ENCODE results near the gene TRIP6.
"Not testable (repeated sequence)": the region's sequence is repeated elsewhere in the genome, so short reads cannot be mapped to it uniquely, and the experiment has no call there.

Gene TRIP6

DNA sequence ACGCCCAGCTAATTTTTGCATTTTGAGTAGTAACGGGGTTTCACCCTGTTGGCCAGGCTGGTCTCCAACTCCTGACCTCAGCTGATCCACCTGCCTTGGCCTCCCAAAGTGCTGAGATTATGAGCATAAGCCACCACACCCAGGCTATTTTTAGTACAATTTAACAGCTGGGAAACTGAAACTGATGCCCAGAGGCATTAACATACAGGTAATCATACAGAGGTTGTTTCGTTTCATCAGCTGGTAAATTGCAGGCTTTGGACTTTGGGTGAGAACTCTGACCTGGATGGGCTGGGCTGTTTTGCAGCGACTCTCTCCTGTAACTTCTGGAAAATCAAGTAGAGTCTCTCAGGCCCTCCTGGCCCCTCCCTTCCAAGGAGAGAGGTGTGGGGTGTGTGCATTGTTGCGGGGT, 34.7 kb downstream of the TRIP6 start:
- TF ChIP-seq, protein P1, sequence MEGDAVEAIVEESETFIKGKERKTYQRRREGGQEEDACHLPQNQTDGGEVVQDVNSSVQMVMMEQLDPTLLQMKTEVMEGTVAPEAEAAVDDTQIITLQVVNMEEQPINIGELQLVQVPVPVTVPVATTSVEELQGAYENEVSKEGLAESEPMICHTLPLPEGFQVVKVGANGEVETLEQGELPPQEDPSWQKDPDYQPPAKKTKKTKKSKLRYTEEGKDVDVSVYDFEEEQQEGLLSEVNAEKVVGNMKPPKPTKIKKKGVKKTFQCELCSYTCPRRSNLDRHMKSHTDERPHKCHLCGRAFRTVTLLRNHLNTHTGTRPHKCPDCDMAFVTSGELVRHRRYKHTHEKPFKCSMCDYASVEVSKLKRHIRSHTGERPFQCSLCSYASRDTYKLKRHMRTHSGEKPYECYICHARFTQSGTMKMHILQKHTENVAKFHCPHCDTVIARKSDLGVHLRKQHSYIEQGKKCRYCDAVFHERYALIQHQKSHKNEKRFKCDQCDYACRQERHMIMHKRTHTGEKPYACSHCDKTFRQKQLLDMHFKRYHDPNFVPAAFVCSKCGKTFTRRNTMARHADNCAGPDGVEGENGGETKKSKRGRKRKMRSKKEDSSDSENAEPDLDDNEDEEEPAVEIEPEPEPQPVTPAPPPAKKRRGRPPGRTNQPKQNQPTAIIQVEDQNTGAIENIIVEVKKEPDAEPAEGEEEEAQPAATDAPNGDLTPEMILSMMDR (IDR thresholded peaks at IDR 0.05; ENCODE audit: borderline replicate concordance, extremely low read depth, low read length, poor library complexity, severe bottlenecking): no peak
- no peak for TF ChIP-seq EZH2 (IDR thresholded peaks at IDR 0.05; ENCODE audit: borderline replicate concordance, low read depth, low read length, severe bottlenecking)
- no peak overlapping the region for H3K4me2 ChIP-seq (ENCODE audit: insufficient read depth, low read length)
- no peak overlapping the region for H3K4me3 ChIP-seq (ENCODE audit: low read depth in 1 of 2, low read length in 2 of 2)
- no peak overlapping the region for H3K27ac ChIP-seq (ENCODE audit: low read length)
- no peak overlapping the region for H2AFZ ChIP-seq (ENCODE audit: low read depth, low read length)
- peaks cover 5% of the 10 kb centered on the region for H3K27me3 ChIP-seq (ENCODE audit: insufficient read depth, low read length, poor library complexity)
- H3K79me2 ChIP-seq (ENCODE audit: insufficient read depth, low read length): no peaks in the 10 kb centered on the region
- H4K20me1 ChIP-seq (ENCODE audit: insufficient read depth, low read length): no peaks in the 10 kb centered on the region
- H3K36me3 ChIP-seq (ENCODE audit: insufficient read depth, low read length): no peaks in the 10 kb centered on the region
- H3K4me1 ChIP-seq (ENCODE audit: insufficient read depth, low read length): no peaks in the 10 kb centered on the region
- no peaks in the 10 kb centered on the region for H3K9me3 ChIP-seq (ENCODE audit: insufficient read depth, low read length, severe bottlenecking)
- ATAC-seq (ENCODE audit: insufficient read depth, low read depth) (no peak), DNase-seq (no peak)
- no peak overlapping the region for H3K9ac ChIP-seq (ENCODE audit: low read depth, low read length)

DNA sequence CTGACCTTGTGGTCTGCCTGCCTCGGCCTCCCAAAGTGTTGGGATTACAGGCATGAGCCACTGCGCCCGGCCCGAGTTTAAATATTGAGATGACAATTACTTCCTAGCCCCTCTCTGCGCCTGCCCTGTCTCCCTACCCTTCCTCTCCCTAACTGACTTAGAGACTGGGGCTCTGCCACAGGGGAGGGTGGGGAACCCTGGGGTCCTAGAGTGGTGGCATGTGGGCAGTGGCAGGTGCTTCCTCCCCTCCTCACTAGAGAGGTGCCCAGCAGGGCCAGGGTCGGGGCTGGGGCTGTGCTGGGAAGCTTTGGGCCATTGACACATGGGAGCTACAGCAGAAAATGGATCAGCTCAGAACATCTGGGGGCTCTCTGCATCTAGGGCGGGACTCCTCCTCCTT, 35.5 kb downstream of the TRIP6 start:
- Histone ChIP-seq H3K36me3 (ENCODE audit: insufficient read depth, low read length) (no peaks in the 10 kb centered on the region), H4K20me1 (ENCODE audit: insufficient read depth, low read length) (no peaks in the 10 kb centered on the region), H3K27ac (ENCODE audit: low read length) (no peak overlapping the region), H3K9ac (ENCODE audit: low read depth, low read length) (no peak overlapping the region), H3K4me3 (ENCODE audit: low read depth in 1 of 2, low read length in 2 of 2) (no peak overlapping the region), H3K79me2 (ENCODE audit: insufficient read depth, low read length) (no peaks in the 10 kb centered on the region), H3K4me2 (ENCODE audit: insufficient read depth, low read length) (no peak overlapping the region), H3K9me3 (ENCODE audit: insufficient read depth, low read length, severe bottlenecking) (no peaks in the 10 kb centered on the region), H3K4me1 (ENCODE audit: insufficient read depth, low read length) (no peaks in the 10 kb centered on the region), H2AFZ (ENCODE audit: low read depth, low read length) (no peak overlapping the region), H3K27me3 (ENCODE audit: insufficient read depth, low read length, poor library complexity) (peaks cover 5% of the 10 kb centered on the region)
- TF ChIP-seq EZH2 (IDR thresholded peaks at IDR 0.05; ENCODE audit: borderline replicate concordance, low read depth, low read length, severe bottlenecking): no peak
- TF ChIP-seq, protein P1 (IDR thresholded peaks at IDR 0.05; ENCODE audit: borderline replicate concordance, extremely low read depth, low read length, poor library complexity, severe bottlenecking): no peak
- DNase-seq (no peak), ATAC-seq (ENCODE audit: insufficient read depth, low read depth) (no peak)

DNA sequence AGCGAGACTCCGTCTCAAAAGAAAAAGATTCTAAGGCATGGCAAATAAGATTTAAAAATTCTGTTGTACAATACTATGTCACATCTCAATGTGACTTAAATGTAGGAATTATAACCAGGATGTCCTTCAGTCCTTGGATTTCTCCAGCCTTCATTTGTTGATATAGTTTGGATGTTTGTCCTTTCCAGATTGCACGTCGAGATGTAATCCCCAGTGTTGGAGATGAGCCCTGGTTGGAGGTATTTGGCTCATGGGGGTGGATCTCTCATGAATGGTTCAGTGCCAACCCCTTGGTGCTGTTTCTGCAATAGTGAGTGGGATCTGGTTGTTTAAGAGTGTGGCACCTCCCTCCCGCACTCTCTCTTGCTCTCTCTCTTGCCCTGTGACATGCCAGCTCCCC, 41.3 kb downstream of the TRIP6 start:
- Histone ChIP-seq H3K4me1 (ENCODE audit: insufficient read depth, low read length) (no peaks in the 10 kb centered on the region), H4K20me1 (ENCODE audit: insufficient read depth, low read length) (no peaks in the 10 kb centered on the region), H3K9ac (ENCODE audit: low read depth, low read length) (no peak overlapping the region), H2AFZ (ENCODE audit: low read depth, low read length) (no peak overlapping the region), H3K27me3 (ENCODE audit: insufficient read depth, low read length, poor library complexity) (no peaks in the 10 kb centered on the region), H3K4me3 (ENCODE audit: low read depth in 1 of 2, low read length in 2 of 2) (no peak overlapping the region), H3K27ac (ENCODE audit: low read length) (no peak overlapping the region), H3K4me2 (ENCODE audit: insufficient read depth, low read length) (no peak overlapping the region), H3K36me3 (ENCODE audit: insufficient read depth, low read length) (no peaks in the 10 kb centered on the region), H3K79me2 (ENCODE audit: insufficient read depth, low read length) (no peaks in the 10 kb centered on the region), H3K9me3 (ENCODE audit: insufficient read depth, low read length, severe bottlenecking) (no peaks in the 10 kb centered on the region)
- TF ChIP-seq, protein P1 (IDR thresholded peaks at IDR 0.05; ENCODE audit: borderline replicate concordance, extremely low read depth, low read length, poor library complexity, severe bottlenecking): no peak
- no peak for TF ChIP-seq EZH2 (IDR thresholded peaks at IDR 0.05; ENCODE audit: borderline replicate concordance, low read depth, low read length, severe bottlenecking)
- no peak for DNase-seq
- ATAC-seq (ENCODE audit: insufficient read depth, low read depth): no peak

DNA sequence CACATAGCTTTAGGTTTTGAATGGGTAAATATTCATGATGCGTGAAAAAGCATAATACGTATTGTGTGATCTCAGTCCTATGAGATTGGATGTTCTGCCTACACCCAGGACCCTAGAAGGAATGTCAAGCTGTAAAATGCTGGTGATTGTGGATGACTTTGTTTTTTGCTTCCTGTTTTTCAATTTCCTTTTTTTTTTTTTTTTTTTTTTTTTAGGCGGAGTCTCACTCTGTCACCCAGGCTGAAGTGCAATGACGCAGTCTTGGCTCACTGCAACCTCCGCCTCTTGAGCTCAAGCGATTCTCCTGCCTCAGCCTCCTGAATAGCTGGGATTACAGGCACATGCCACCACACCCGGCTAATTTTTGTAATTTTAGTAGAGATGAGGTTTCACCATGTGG, 43.3 kb downstream of the TRIP6 start:
- not testable (repeated sequence) for H2AFZ ChIP-seq (ENCODE audit: low read depth, low read length); H3K4me1 ChIP-seq (ENCODE audit: insufficient read depth, low read length); H3K4me3 ChIP-seq (ENCODE audit: low read depth in 1 of 2, low read length in 2 of 2); H3K36me3 ChIP-seq (ENCODE audit: insufficient read depth, low read length); H3K79me2 ChIP-seq (ENCODE audit: insufficient read depth, low read length); H4K20me1 ChIP-seq (ENCODE audit: insufficient read depth, low read length); H3K9ac ChIP-seq (ENCODE audit: low read depth, low read length); H3K27me3 ChIP-seq (ENCODE audit: insufficient read depth, low read length, poor library complexity); H3K27ac ChIP-seq (ENCODE audit: low read length); H3K4me2 ChIP-seq (ENCODE audit: insufficient read depth, low read length); DNase-seq; ATAC-seq (ENCODE audit: insufficient read depth, low read depth); H3K9me3 ChIP-seq (ENCODE audit: insufficient read depth, low read length, severe bottlenecking)

Data from DND-41 (cell line).